Measurements from ENCODE around the gene ESRRA. TPM values are rescaled to one million over a fixed set of nuclear protein-coding genes. Genes with fewer than 3 reads are reported as not detected.

ESRRA gene
- total and polyA plus RNA-seq, 9 of the 15 experiments (the other 6 are each of a cell fraction or from before 2014, with no cell fraction given): 0.27 to 89.7 (median 23.7) TPM

- TF ChIP-seq ZFP91 (CRISPR knock-in tag; IDR thresholded peaks at IDR 0.05) (no peak), RAD21 (CRISPR knock-in tag; conservative IDR thresholded peaks at IDR 0.05 in 1 of 2, IDR thresholded peaks at IDR 0.05 in 1 of 2) (peak; percentile 31 to 40; a peak in 2 of 4 replicates), SUPT5H (IDR thresholded peaks at IDR 0.05) (peak; percentile 72), USF1 (CRISPR knock-in tag; IDR thresholded peaks at IDR 0.05) (peak; percentile 79), MCM3 (IDR thresholded peaks at IDR 0.05) (no peak), THAP12 (CRISPR knock-in tag; IDR thresholded peaks at IDR 0.05) (0 out of 2 replicates have a peak, but pooled peaks have one; percentile 23), USF2 (CRISPR knock-in tag; IDR thresholded peaks at IDR 0.05) (peak; percentile 46; the same call in 1 of the 2 replicates), MAX (CRISPR knock-in tag; IDR thresholded peaks at IDR 0.05) (peak; percentile 86), TRIM24 (IDR thresholded peaks at IDR 0.05) (0 out of 4 replicates have a peak, but pooled peaks of 1 of the 2 experiments have one; percentile 10), ELK3 (CRISPR knock-in tag; IDR thresholded peaks at IDR 0.05) (no peak), HDGF (IDR thresholded peaks at IDR 0.05) (peak; percentile 40; the same call in 1 of the 2 replicates), GATAD2A (IDR thresholded peaks at IDR 0.05) (peak; percentile 44; the same call in 1 of the 2 replicates), ZNF232 (CRISPR knock-in tag; IDR thresholded peaks at IDR 0.05) (peak; percentile 70; the same call in 1 of the 2 replicates), ZNF143 (CRISPR knock-in tag; IDR thresholded peaks at IDR 0.05) (peak; percentile 45; the same call in 1 of the 2 replicates), POLR2A (conservative IDR thresholded peaks at IDR 0.05) (peak; percentile 78), RCOR1 (IDR thresholded peaks at IDR 0.05; ENCODE audit: borderline replicate concordance in 1 of 2, low read depth in 2 of 2, low read length in 2 of 2) (peak in 1 of 2 experiments; percentile 64; a peak in 2 of 4 replicates), PHF20 (IDR thresholded peaks at IDR 0.05; ENCODE audit: partially characterized antibody) (peak; percentile 57), EP400 (IDR thresholded peaks at IDR 0.05) (peak; percentile 87), SRSF9 (IDR thresholded peaks at IDR 0.05; ENCODE audit: borderline replicate concordance, low read depth, low read length) (no peak), NFRKB (IDR thresholded peaks at IDR 0.05; ENCODE audit: low read depth) (0 out of 2 replicates have a peak, but pooled peaks have one; percentile 29), NFIC (IDR thresholded peaks at IDR 0.05) (peak; percentile 36), CREM (IDR thresholded peaks at IDR 0.05; ENCODE audit: low read depth) (peak; percentile 34), NR2F6 (CRISPR knock-in tag; IDR thresholded peaks at IDR 0.05) (no peak)
Measured at GRCh38 chr11:64305691-64306562, 603 bp downstream of the ESRRA start (continued).
